ENCODE data around the gene PSMB9.

- TF ChIP-seq, protein P1, sequence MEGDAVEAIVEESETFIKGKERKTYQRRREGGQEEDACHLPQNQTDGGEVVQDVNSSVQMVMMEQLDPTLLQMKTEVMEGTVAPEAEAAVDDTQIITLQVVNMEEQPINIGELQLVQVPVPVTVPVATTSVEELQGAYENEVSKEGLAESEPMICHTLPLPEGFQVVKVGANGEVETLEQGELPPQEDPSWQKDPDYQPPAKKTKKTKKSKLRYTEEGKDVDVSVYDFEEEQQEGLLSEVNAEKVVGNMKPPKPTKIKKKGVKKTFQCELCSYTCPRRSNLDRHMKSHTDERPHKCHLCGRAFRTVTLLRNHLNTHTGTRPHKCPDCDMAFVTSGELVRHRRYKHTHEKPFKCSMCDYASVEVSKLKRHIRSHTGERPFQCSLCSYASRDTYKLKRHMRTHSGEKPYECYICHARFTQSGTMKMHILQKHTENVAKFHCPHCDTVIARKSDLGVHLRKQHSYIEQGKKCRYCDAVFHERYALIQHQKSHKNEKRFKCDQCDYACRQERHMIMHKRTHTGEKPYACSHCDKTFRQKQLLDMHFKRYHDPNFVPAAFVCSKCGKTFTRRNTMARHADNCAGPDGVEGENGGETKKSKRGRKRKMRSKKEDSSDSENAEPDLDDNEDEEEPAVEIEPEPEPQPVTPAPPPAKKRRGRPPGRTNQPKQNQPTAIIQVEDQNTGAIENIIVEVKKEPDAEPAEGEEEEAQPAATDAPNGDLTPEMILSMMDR (IDR thresholded peaks at IDR 0.05): no peak
- TF ChIP-seq POLR2A (IDR thresholded peaks at IDR 0.05) (no peak), POLR2AphosphoS5 (IDR thresholded peaks at IDR 0.05) (no peak)
Observed at GRCh38 chr6:32819729-32820128, 34.3 kb upstream of the PSMB9 start.
